NCI-H82 (cell line): ENCODE results near the gene FOXO3.
A peak's percentile ranks its signal among the peaks of the same experiment; 100 is the strongest.

ENCODE experiments used
- DNase-seq: peaks from one replicate; lab custom pipeline; 2025; lab: John Stamatoyannopoulos, UW

Gene FOXO3

DNA sequence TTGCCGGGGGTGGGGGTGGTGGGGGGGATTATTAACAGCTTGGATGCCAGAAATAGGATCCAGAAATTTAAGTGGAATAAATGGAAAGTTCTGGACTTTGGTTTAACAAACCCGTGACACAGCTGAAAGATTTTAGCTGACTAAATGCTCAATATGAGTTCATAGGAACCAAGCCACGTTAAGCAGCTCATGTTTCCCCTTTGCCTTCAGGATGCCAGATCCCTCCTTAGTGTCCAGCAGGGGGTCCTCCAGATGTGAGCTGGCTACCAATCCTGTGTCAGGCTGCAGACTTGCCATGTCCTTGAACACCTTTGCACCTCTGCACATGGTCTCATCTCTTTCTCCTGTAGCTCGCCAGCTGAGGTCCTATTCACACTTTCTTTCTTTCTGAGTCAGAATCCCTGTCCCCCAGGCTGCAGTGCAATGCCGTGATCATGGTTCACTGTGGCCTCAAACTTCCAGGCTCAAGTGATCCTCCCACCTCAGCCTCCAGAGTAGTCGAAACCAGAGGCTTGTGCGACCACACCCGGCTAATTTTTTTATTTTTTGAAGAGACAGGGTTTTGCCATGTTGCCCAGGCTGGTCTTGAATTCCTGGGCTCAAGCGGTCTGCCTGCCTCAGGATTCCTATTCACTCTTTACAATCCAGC is 154.2 kb downstream of the FOXO3 start:
- DNase-seq, result peak; percentile 41

DNA sequence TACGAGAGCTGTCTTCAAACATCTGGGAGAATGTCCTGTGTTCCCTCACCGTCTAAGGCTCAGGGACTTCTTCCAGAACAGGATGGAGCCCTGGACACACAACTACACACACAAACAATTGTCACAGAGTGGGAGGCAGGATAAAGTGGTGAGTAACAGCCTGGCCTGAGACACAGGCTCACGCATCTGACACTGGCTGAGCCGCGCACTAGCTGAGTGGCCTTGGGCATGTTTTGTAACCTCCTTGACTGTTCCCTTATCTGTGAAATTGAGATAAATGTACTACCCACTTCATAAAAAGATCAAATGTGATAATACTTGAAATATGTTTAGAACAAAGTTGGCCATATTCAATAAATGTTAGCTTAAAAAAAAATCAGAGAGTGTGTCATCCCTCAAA is 155.1 kb downstream of the FOXO3 start:
- DNase-seq, result no peak

DNA sequence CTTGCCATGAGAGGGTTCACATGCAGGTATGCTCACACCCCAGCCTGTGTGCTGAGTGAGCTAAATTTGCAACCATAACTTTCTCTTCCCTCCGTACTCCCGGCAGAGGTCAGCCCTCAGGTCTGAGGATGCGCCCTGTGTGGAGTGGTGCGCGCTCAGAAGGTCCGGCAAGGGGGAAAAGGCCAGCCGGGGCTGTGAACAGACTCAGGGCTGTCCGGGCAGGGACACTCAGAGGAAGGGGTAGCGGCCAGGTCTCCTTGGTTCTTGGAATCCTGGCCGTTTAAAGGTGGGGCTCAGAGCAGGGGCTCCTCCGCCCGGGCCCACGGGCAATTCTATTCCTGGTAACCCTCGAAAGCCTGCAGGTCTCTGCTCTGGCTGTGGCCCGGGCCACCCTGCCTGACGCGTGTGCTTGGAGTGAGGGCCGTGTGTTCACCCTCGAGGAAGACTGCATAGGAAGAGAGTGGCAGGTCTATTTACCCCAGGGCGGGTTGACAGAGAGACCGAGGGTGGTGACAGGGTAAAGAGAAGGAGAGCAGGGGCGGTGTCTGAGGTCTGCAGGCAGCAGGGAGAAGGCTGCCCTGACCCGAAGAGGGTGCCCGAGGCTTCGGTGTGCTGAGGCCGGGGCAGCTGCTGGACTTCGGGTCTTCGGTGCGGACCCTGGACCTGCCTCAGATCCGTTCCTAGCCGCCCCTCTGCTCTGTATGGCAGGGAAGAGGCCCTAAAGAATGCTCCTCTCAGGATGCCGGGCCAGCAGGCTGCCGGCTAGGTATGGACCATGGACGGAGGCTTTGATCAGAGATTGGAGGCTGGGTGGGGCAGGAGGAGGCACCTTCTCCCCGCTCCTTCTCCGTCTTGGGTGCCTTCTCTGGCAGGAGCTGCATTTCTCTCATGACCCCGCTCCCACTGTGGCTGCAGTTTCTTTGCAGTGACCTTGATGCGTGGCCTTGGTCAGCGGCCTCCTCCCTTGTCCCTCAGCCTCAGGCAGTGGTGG is 156.4 kb downstream of the FOXO3 start:
- DNase-seq, result no peak

DNA sequence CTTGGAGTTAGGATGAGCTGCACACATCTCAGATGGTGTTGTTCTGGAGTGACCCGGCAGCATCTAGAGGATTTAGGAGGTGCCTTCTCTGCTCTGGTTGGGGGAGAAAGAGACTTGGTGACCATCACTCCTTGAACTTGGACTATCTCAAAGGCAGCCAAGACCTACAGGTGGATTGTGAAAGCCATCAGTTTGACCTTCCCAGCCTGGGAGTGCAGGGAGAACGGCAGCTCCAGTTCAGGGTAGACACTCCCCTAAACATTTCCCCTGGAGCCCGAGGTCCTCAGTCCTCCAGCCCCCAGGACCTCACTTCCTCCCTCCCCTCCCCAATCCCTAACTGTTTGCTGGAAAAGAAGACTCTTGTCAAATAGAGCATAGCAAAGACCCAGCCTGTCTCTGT is 158.8 kb downstream of the FOXO3 start:
- DNase-seq, result no peak

DNA sequence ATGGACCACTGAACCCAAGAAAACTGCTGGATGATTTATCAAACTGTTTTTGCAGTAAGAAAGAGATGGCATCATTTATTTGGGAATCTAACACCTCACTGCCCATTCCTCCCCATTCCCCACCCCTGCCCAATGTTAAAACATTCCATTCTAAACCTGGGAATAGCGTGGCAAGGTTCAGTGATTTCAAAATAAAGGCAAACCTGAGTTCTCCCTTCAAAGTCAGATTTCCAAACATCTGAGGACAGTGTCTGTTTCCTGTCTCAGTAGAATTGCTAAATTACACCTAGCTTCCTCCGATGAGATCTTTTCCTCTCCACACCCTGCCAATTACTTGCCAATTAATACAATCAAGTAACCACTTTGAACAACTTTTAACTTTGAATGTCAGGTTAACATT is 160.1 kb downstream of the FOXO3 start:
- no peak for DNase-seq

DNA sequence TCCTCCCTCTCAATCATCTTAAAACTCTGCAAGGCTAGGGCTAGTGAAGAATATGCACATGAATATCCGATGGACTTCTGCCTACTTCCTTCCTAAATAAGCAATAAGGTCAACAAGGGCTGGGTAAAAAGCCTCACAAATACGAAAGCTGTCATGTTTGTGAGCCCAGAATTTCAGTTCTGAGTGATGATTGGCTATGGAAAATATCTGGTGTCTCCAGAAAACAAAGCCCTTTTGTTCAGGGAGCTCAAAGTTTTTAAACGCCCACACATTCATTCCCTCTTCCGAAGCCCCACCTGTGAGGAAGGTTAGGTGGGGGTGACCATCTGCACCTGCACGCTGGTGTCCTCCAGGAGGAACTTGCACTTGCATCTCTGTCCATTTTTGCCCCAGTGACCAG is 160.6 kb downstream of the FOXO3 start:
- DNase-seq, result no peak

DNA sequence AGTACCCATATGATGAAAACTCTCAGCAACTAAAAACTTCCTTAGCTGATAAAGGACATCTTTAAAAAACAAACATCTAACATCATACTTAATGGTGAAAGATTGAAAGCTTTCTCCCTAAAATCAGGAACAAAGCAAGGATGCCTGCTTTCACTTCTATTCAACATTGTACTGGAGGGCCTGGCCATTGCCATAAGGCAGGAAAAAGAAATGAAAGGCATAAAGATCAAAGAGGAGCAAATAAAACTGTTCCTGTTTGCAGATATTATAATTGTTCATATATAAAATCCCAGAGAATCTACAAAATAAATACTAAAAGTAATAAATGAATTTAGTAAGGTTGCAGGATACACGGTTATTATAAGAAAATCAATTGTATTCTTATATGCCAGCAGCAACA is 162.9 kb downstream of the FOXO3 start:
- no peak for DNase-seq

DNA sequence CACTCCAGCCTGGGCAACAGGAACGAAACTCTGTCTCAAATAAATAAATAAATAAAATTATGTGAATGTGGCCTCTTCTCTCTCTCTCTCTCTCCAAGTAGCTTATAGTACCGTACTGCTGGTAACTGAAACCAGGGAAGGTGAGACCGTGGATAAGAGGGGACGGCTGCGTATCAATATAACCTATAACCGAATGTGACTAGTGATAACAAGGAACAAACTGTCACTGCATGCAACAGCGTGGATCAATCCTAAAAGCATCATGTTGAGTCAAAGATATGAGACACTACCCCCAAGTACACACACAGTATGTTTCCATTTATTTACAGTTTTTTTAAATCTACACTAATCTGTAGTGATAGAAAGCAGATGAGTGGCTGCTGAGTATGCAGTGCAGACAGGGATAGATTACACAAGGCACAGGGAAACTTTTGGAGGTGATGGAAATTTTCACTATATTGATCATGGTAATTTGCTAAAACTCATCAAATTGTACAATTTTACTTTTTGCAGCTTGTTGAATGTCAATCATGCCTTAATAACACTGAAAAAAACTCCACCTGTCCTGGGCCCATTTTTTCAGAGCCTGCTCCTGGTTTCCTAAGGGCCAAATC is 166.1 kb downstream of the FOXO3 start:
- no peak for DNase-seq

DNA sequence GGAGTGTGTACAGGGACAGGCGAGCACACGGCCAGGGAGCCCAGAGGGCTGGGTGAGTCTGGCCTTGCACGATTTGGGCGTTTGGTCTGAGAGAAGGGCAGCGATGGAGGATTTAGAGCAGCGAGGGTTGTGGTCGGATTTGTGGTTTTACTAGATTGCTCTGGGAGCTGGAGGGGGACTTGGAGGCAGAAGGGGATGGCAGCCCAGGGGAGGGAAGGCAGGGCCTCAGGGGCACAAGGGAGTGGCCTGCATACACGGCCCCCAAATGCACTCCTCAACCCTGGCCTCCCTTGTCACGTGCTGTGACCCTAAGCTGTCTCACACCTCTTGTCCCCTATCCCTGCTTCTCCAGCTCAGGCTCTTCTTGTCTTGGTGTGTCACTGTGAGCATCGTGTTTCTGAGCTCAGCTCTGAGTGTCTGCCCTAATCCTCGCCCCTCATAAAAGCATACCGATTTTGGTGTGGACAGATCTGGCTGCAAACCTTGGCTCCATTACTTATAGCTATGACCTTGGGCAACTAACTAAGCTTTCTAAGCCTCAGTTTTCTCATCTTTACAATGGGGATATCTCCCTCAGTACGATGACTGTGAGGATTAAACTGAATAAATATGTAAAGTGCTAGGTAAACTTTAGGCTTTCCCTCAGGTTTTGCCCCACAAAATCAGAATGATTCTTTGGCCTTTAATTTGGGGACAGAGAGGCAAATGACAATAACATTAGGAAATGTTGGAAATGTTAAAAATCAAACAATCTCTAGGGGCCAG is 167.4 kb downstream of the FOXO3 start:
- no peak for DNase-seq

DNA sequence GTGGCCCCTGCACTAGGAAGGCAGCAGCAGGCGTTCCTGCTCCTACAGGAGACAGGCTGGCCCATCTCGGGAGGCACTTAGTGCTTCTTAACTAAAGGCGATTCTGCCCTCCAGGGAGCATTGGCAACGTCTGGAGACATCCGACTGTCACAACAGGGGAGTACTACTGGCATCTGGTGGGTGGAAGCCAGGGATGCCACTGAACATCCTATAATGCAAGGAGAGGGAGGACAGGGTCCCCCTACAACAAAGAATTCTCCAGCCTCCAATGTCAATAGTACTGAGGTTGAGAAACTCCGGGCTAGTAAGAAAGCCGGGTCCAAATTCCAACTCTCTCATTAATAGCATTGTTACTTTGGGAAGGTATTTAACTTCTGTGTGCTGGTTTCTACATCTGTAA is 168.1 kb downstream of the FOXO3 start:
- peak; percentile 23 for DNase-seq

DNA sequence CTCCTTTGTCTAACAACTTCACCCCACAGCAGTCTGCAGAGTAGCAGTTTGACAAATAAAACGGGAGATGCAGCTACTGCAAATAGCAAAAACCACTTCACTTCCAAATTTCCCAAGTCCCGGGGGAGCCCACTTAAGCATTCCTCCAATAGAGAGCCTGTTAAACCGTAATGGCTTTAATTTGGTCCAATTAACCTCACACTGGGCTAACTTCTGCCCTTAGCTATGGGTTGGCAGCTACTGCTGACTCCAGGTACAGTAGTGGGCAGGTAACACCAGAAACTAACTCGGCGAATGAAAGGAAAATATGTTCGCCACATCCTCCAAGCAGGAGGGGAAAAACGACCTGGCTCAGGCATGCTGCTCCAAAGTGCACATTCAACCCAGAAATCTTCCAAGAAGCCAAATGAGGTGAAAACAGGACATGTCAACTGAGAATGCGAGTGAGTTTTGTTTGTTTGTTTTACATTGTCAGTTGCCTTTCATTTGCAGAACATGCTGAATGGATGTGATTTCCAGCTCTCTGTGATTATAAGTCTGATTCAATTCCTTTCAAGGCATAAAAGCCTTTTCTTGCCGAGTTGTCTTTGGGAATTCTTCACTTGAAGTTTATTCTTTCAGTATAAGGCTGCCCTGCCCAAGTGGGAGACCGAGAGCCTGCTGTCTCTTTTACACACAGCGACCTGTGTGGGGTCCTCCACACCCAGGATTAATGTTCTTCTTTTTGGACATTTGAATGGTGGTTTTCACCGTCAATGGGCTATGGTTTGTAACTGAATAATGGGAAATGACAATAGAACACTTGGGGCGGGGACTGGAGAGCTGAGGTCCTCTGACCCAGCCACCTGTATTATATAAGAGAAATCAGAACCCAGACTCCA is 170.2 kb downstream of the FOXO3 start:
- DNase-seq, result no peak

DNA sequence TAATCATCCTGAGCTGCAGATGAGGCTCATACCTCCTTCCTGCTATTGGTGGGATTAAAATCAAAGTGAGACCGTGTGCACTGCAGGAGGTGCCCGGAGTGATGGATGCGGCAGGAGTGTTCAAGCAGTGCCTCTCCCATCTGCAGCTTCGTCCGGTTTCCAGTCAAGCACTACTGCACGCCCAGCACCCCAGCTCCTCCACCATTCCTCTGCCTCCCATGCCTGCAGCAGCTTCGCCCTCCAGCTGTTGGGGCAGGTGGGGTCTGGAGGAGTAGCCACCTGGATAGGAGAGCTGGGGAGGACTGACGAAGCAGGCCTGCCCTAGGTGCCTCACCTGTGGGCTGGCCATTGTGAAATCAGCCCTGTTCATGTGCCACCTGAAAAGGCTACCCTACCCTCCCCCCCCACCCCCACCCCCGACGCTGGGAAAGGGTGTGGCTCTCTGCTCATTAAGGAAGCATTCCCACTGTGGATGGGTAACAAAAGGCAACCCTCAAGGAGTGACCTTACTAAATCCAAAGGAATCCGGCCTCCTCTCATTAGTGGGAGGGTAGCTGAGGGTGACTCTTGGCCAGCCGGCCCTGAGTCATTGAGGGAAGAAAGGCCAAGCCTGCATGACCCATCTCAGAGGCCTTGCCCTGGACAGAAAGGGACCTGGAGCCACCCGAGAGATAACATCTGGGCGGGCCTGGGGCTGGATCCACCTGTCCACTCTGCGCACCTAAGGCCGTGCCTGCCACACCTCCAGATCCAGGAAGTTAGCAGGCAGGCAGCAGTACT is 171.6 kb downstream of the FOXO3 start:
- DNase-seq, result peak; percentile 8

DNA sequence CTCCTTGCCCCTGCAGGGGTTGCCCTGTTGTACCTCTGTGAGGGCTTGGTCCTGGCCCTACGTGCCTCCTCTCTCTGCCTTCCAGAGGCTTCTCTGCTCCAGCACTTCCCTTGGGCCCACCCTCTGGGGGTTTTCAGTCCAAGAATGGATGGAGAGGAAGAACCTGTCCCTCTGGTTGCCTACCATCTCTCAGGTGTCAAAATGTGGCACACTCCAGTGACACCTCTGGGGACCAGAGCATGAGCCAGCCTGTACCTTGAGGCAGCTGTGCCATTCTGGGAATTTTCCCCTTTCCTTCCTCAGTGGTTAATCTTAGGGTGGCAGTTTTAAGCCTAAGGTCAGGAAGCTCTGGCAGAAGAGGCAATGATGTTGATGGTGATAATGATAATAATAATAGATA is 172.3 kb downstream of the FOXO3 start:
- DNase-seq, result no peak

DNA sequence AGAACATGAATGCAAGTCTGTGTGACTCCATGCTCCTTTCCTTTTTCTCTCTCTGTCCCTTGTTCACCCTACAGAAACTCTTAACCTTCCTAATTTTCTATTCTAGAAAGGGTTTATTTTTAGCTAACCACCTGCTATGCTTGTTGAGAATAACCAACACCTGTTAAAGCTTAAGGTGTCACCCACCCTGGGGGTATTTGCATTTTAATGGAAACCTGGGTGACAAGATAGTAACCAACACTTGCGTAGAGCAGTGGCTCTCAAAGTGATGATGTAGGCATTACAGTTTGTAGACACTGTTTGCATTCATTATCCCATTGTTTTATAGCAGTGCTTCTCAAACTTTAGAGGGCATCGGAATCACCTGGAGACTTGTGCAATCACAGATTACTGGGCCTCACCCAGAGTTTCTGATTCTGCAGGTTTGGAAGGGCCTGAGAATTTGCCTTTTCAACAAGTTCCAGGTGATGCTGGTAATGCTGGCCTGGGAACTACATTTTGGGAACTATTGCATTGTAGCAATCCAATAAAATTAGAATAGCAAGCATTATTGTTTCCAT is 173.1 kb downstream of the FOXO3 start:
- DNase-seq, result no peak
